ENCODE measurements around the gene OSBP2.

DNA sequence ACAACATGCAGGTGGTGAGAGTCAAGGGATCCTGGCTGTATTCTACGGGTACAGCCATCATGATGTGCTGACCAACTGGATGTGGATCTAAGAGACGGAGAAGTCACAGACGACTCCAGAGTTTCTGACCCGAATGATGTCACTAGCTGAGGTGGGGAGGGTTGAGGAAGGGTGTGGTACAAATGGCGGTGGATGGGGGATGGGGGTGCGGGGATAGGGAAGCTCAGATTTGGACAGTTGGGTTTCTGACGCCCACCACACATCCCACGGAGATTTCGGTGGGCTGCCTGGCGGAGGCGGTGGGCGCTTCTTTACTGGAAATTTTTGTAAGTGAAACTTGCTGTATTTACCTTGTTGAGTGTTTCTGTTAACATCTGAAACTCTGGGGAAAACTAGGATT lies 126.7 kb downstream of the OSBP2 start:
- TF ChIP-seq RAD21 (IDR thresholded peaks at IDR 0.05; ENCODE audit: low read depth) (no peak), FOXM1 (IDR thresholded peaks at IDR 0.05; ENCODE audit: borderline replicate concordance, low read depth) (no peak), TAF1 (IDR thresholded peaks at IDR 0.05; ENCODE audit: low read depth) (no peak), EP300 (IDR thresholded peaks at IDR 0.05; ENCODE audit: borderline replicate concordance) (no peak), CREB1 (IDR thresholded peaks at IDR 0.05; ENCODE audit: low read depth) (no peak), CEBPB (IDR thresholded peaks at IDR 0.05) (no peak), NFIC (IDR thresholded peaks at IDR 0.05) (no peak), YY1 (IDR thresholded peaks at IDR 0.05; ENCODE audit: low read depth) (no peak), TEAD4 (IDR thresholded peaks at IDR 0.05) (no peak), TCF12 (IDR thresholded peaks at IDR 0.05; ENCODE audit: low read depth) (no peak), EGR1 (IDR thresholded peaks at IDR 0.05) (no peak)
- TF ChIP-seq, protein P1, sequence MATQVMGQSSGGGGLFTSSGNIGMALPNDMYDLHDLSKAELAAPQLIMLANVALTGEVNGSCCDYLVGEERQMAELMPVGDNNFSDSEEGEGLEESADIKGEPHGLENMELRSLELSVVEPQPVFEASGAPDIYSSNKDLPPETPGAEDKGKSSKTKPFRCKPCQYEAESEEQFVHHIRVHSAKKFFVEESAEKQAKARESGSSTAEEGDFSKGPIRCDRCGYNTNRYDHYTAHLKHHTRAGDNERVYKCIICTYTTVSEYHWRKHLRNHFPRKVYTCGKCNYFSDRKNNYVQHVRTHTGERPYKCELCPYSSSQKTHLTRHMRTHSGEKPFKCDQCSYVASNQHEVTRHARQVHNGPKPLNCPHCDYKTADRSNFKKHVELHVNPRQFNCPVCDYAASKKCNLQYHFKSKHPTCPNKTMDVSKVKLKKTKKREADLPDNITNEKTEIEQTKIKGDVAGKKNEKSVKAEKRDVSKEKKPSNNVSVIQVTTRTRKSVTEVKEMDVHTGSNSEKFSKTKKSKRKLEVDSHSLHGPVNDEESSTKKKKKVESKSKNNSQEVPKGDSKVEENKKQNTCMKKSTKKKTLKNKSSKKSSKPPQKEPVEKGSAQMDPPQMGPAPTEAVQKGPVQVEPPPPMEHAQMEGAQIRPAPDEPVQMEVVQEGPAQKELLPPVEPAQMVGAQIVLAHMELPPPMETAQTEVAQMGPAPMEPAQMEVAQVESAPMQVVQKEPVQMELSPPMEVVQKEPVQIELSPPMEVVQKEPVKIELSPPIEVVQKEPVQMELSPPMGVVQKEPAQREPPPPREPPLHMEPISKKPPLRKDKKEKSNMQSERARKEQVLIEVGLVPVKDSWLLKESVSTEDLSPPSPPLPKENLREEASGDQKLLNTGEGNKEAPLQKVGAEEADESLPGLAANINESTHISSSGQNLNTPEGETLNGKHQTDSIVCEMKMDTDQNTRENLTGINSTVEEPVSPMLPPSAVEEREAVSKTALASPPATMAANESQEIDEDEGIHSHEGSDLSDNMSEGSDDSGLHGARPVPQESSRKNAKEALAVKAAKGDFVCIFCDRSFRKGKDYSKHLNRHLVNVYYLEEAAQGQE (IDR thresholded peaks at IDR 0.05; ENCODE audit: low read depth), result no peak
- TF ChIP-seq, protein P2, sequence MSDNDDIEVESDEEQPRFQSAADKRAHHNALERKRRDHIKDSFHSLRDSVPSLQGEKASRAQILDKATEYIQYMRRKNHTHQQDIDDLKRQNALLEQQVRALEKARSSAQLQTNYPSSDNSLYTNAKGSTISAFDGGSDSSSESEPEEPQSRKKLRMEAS (IDR thresholded peaks at IDR 0.05), result no peak
- TF ChIP-seq, protein P3, sequence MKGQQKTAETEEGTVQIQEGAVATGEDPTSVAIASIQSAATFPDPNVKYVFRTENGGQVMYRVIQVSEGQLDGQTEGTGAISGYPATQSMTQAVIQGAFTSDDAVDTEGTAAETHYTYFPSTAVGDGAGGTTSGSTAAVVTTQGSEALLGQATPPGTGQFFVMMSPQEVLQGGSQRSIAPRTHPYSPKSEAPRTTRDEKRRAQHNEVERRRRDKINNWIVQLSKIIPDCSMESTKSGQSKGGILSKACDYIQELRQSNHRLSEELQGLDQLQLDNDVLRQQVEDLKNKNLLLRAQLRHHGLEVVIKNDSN (IDR thresholded peaks at IDR 0.05), result no peak

Measured in Ishikawa (cell line).